Measurements from ENCODE around the gene BRD1. TPM values are rescaled to one million over a fixed set of nuclear protein-coding genes. Genes with fewer than 3 reads are reported as not detected.

BRD1 gene
- total RNA-seq, 2 experiments from 2014 or later: 24.5 to 29.0 TPM

DNA sequence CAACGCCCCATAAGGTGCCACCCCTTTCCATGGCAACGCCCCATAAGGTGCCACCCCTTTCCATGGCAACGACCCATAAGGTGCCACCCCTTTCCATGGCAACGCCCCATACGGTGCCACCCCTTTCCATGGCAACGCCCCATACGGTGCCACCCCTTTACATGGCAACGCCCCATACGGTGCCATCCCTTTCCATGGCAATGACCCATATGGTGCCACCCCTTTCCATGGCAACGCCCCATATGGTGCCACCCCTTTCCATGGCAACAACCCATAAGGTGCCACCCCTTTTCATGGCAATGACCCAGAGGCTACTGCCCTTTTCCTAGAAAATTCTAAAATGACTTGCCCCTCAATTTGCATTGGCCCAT is 72.1 kb downstream of the BRD1 start:
- TF ChIP-seq, protein P1, sequence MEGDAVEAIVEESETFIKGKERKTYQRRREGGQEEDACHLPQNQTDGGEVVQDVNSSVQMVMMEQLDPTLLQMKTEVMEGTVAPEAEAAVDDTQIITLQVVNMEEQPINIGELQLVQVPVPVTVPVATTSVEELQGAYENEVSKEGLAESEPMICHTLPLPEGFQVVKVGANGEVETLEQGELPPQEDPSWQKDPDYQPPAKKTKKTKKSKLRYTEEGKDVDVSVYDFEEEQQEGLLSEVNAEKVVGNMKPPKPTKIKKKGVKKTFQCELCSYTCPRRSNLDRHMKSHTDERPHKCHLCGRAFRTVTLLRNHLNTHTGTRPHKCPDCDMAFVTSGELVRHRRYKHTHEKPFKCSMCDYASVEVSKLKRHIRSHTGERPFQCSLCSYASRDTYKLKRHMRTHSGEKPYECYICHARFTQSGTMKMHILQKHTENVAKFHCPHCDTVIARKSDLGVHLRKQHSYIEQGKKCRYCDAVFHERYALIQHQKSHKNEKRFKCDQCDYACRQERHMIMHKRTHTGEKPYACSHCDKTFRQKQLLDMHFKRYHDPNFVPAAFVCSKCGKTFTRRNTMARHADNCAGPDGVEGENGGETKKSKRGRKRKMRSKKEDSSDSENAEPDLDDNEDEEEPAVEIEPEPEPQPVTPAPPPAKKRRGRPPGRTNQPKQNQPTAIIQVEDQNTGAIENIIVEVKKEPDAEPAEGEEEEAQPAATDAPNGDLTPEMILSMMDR (IDR thresholded peaks at IDR 0.05): no peak
- ATAC-seq: no peak
- Mint-ChIP-seq H3K27ac (no peak overlapping the region), H3K9me3 (no peaks in the 10 kb centered on the region), H3K27me3 (no peaks in the 10 kb centered on the region), H3K4me3 (no peak overlapping the region), H3K36me3 (ENCODE audit: low read depth) (no peaks in the 10 kb centered on the region), H3K4me1 (ENCODE audit: low read depth) (peaks cover 7% of the 10 kb centered on the region)
- DNase-seq: no peak
- CTCF ChIA-PET: no interaction called here
- intact Hi-C loops (cut with micrococcal nuclease): no loop called here
- POLR2A ChIA-PET: no interaction called here

DNA sequence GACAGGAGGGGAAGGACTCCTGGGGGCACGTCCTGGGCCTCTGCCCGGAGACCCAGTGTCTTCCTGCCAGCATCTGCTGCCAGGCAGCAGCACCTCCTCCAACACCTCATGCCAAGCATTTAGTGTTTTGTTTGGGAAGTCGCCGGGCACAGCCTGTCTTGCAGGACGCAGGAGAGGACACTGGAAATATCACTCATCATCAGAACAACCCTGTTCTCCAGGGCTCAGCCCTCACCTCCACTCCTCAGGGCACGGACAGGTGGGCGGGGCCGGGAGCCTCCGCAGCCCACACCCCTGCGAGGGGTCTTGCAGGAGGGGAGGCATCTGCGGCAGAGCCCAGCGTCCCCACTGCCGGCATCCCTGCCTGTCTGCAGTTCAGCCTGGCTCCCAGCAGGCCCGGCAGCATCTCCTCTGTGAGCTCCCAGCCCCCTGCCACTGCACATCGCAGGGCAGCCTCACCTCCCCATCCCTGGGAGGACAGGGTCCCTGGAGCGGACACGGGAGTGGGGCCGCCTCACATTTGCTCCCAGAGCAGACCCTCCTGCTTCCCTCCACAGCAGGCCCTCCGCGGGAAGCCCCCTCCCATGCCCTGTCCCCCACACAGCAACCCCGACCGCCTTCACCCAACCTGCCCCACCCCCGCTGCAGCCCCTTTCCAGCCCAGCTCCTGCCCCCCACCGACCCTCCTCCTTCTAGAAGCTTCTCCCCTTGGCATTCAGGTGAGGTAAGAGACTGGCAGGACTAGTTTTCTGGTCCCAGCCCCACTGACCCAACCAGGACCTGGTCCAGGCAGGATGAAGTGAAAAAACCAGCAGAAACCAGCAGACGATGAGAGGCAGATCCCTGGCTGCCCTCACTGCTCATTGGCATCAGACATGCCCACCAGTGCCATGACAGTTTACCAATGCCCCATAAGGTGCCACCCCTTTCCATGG is 72.7 kb downstream of the BRD1 start:
- Mint-ChIP-seq H3K27ac (no peak overlapping the region), H3K27me3 (no peaks in the 10 kb centered on the region), H3K36me3 (ENCODE audit: low read depth) (no peaks in the 10 kb centered on the region), H3K4me1 (ENCODE audit: low read depth) (peaks cover under 1% of the 10 kb centered on the region), H3K4me3 (no peak overlapping the region), H3K9me3 (no peaks in the 10 kb centered on the region)
- no peak for DNase-seq
- TF ChIP-seq, protein P1 (IDR thresholded peaks at IDR 0.05): no peak
- intact Hi-C loops (cut with micrococcal nuclease): no loop called here
- no peak for ATAC-seq
- ChIA-PET POLR2A (no interaction called here), CTCF (no interaction called here)

DNA sequence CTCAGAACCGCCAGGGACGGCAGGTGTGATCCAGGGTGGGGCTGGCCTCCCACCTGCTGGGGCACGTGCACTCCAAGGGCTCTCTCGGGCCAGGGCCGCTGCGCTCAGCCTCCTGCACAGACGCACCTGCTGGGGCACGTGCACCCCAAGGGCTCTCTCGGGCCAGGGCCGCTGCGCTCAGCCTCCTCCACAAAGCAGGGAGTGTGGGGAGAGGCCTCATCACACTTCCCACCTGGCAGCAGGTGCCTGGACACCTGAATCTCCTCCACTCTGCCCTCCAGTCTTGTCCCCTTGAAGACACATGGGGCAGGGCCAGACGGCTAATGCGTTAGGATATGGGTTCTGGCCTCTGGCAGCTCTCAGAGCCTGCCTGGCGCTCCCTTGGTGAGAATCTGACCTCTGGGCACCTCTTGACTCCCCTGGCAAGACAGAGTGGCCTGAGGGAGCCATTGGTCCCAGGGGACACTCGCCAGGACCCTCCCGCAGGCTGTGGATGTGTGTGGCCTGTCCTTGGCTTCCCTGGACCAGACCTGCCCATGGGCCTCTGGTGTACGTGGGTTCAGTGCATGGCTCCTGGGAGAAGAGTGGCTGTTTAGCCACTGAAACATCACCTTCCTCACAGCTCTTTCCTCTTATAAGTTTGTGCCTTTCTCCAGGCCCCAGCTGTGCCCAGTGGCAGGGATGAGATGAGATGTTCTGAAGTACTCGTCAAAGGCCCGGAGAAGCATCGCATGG is 73.5 kb downstream of the BRD1 start:
- H3K9me3 Mint-ChIP-seq: no peaks in the 10 kb centered on the region
- H3K4me1 Mint-ChIP-seq (ENCODE audit: low read depth): no peaks in the 10 kb centered on the region
- DNase-seq (no peak), ATAC-seq (no peak)
- TF ChIP-seq, protein P1 (IDR thresholded peaks at IDR 0.05): no peak
- intact Hi-C loops (cut with micrococcal nuclease): no loop called here
- POLR2A ChIA-PET: no interaction called here
- H3K27me3 Mint-ChIP-seq: no peaks in the 10 kb centered on the region
- H3K36me3 Mint-ChIP-seq (ENCODE audit: low read depth): no peaks in the 10 kb centered on the region
- no peak overlapping the region for H3K27ac Mint-ChIP-seq
- H3K4me3 Mint-ChIP-seq: no peak overlapping the region
- CTCF ChIA-PET: no interaction called here

DNA sequence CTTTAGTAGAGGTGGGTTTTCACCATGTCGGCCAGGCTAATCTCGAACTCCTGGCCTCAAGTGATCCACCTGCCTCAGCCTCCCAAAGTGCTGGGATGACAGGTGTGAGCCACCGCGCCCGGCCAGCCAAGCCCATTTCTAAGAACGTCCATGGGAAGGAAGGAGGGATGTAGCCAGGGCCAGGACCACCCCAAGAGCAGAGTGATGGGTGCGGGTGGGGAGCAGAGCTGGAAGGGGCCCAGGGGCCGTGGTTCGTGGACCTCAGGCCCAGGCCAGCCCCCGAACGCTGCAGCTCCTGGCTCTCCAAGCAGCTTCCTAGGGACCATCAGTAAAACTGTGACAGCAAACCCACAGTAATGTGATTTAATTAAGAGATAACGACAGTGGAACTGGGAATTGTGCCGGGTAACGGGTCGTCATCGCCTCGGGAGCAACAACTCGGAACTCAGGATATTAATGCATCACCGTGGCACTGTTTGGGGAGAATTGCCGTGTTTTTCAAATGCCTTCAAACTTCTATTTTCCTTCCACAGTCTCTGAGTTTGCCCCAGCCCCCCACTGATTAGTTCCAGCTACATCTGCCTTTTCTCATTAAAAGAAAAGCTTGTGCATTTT is 74.3 kb downstream of the BRD1 start:
- POLR2A ChIA-PET: no interaction called here
- intact Hi-C loops (cut with micrococcal nuclease): no loop called here
- DNase-seq: no peak

More for the DNA sequence above, 74.3 kb downstream of the BRD1 start:
- CTCF ChIA-PET: no interaction called here
- Mint-ChIP-seq H3K36me3 (ENCODE audit: low read depth) (no peaks in the 10 kb centered on the region), H3K27me3 (no peaks in the 10 kb centered on the region), H3K9me3 (no peaks in the 10 kb centered on the region), H3K4me3 (no peak overlapping the region), H3K27ac (no peak overlapping the region), H3K4me1 (ENCODE audit: low read depth) (no peaks in the 10 kb centered on the region)
- TF ChIP-seq, protein P1 (IDR thresholded peaks at IDR 0.05): no peak
- ATAC-seq: no peak

Data from activated CD8-positive, alpha-beta T cell treated with anti-CD3 and anti-CD28 coated beads for 36 hours (primary cell).